ENCODE data around the gene ANKRD31. TPM values are rescaled to one million over a fixed set of nuclear protein-coding genes. Genes with fewer than 3 reads are reported as not detected.

The ANKRD31 gene
- total RNA-seq, 1 donor from 2014 or later = 1.2 TPM

DNA sequence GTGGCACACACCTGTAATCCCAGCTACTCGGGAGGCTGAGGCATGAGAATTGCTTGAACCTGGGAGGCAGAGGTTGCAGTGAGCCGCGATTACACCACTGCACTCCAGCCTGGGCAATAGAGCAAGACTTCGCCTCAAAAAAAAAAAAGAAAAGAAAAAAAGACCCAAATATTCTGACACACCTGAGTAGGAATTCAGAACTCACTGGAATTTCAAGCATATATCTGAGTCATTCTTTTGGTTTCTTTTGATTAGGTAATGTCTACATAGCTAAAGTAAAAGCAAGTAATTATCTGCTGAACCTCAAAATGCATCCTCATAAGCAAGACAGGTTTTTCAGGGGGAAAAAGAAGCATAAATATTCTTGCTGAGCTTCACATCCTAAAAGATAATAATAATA, 35.9 kb downstream of the ANKRD31 start:
- intact Hi-C loops (cut with DNase I) = no loop called here
- no peak for TF ChIP-seq POLR2A (IDR thresholded peaks at IDR 0.05)
- no peak for TF ChIP-seq POLR2AphosphoS5 (IDR thresholded peaks at IDR 0.05; ENCODE audit: insufficient read depth in 1 of 2, low read depth in 1 of 2)
- TF ChIP-seq, protein P1, sequence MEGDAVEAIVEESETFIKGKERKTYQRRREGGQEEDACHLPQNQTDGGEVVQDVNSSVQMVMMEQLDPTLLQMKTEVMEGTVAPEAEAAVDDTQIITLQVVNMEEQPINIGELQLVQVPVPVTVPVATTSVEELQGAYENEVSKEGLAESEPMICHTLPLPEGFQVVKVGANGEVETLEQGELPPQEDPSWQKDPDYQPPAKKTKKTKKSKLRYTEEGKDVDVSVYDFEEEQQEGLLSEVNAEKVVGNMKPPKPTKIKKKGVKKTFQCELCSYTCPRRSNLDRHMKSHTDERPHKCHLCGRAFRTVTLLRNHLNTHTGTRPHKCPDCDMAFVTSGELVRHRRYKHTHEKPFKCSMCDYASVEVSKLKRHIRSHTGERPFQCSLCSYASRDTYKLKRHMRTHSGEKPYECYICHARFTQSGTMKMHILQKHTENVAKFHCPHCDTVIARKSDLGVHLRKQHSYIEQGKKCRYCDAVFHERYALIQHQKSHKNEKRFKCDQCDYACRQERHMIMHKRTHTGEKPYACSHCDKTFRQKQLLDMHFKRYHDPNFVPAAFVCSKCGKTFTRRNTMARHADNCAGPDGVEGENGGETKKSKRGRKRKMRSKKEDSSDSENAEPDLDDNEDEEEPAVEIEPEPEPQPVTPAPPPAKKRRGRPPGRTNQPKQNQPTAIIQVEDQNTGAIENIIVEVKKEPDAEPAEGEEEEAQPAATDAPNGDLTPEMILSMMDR (IDR thresholded peaks at IDR 0.05) = no peak
- Histone ChIP-seq H3K27ac (no peak overlapping the region), H3K27me3 (no peaks in the 10 kb centered on the region), H3K9me3 (no peaks in the 10 kb centered on the region), H3K4me1 (no peaks in the 10 kb centered on the region), H3K4me3 (no peak overlapping the region), H3K36me3 (no peaks in the 10 kb centered on the region)
- DNase-seq (ENCODE audit: extremely low spot score in 2 of 2) = no peak

DNA sequence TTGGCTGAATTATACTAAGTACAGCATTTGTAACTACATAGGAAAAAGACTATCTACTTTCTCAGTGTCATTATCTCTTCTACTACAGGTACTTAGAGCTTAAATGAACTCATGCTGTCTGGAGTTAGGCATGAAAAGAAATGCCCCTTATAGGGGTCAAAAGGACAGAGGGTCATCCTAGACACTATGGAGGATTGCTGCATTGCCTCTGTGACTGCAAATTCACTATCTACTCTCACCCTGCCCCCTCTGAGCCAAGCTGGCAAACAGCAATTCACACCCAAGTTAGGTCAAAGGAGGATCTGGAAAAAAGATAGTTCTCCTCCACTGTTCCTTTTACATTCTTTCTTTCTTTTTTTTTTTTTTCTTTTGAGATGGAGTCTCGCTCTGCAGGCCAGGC, 36.7 kb downstream of the ANKRD31 start:
- no peaks in the 10 kb centered on the region for H3K9me3 ChIP-seq
- H3K27me3 ChIP-seq = no peaks in the 10 kb centered on the region
- DNase-seq (ENCODE audit: extremely low spot score in 2 of 2) = no peak
- intact Hi-C loops (cut with DNase I) = no loop called here
- no peaks in the 10 kb centered on the region for H3K4me1 ChIP-seq
- H3K36me3 ChIP-seq = no peaks in the 10 kb centered on the region
- no peak overlapping the region for H3K27ac ChIP-seq
- TF ChIP-seq, protein P1 (IDR thresholded peaks at IDR 0.05) = no peak
- TF ChIP-seq POLR2AphosphoS5 (IDR thresholded peaks at IDR 0.05; ENCODE audit: insufficient read depth in 1 of 2, low read depth in 1 of 2) (no peak), POLR2A (IDR thresholded peaks at IDR 0.05) (no peak)
- H3K4me3 ChIP-seq = no peak overlapping the region

DNA sequence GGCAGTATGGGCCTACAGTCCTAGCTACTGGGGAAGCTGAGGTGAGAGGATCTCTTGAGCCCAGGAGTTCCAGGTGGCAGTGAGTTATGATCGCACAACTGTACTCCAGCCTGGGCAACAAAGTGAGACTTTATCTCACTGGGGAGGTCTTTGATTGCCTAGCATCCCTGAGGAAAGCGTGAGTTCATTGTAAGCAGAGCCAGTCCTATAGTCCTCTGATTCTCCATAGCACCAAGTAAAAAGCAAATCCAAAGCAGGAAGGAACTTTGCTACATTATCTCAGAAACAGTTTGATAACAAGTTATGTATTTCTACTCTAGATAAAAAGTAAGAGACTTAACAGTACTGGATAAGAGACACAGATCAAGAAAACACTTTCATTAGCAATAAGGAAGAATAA, 37.6 kb downstream of the ANKRD31 start:
- no peak for DNase-seq (ENCODE audit: extremely low spot score in 2 of 2)
- Histone ChIP-seq H3K9me3 (no peaks in the 10 kb centered on the region), H3K27me3 (no peaks in the 10 kb centered on the region), H3K27ac (no peak overlapping the region), H3K36me3 (no peaks in the 10 kb centered on the region), H3K4me3 (no peak overlapping the region), H3K4me1 (no peaks in the 10 kb centered on the region)
- intact Hi-C loops (cut with DNase I) = no loop called here
- TF ChIP-seq POLR2AphosphoS5 (IDR thresholded peaks at IDR 0.05; ENCODE audit: insufficient read depth in 1 of 2, low read depth in 1 of 2) (no peak), POLR2A (IDR thresholded peaks at IDR 0.05) (no peak)
- TF ChIP-seq, protein P1 (IDR thresholded peaks at IDR 0.05) = no peak

DNA sequence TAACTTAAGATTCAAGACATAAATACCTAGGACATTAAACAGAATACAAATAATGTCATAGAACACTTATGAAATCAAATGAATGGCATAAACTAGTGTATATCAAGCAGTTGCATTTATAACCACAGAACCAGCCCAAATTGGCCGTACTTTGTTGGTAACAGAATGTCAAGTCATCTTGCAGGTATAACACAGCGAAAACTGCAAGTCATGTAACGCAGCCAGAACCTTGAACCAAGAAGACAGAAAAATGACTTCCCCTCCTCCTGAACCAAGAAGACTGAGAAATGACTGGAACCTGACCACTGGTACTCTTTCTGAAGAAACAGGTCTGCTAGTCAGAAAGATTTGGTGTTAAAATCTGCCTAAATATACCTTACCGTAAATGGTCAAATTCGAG, 38.9 kb downstream of the ANKRD31 start:
- Histone ChIP-seq H3K4me3 (no peak overlapping the region), H3K9me3 (no peaks in the 10 kb centered on the region), H3K4me1 (no peaks in the 10 kb centered on the region), H3K36me3 (no peaks in the 10 kb centered on the region), H3K27me3 (no peaks in the 10 kb centered on the region), H3K27ac (no peak overlapping the region)
- TF ChIP-seq, protein P1 (IDR thresholded peaks at IDR 0.05) = no peak
- TF ChIP-seq POLR2A (IDR thresholded peaks at IDR 0.05) (no peak), POLR2AphosphoS5 (IDR thresholded peaks at IDR 0.05; ENCODE audit: insufficient read depth in 1 of 2, low read depth in 1 of 2) (no peak)
- intact Hi-C loops (cut with DNase I) = no loop called here
- DNase-seq (ENCODE audit: extremely low spot score in 2 of 2) = no peak

DNA sequence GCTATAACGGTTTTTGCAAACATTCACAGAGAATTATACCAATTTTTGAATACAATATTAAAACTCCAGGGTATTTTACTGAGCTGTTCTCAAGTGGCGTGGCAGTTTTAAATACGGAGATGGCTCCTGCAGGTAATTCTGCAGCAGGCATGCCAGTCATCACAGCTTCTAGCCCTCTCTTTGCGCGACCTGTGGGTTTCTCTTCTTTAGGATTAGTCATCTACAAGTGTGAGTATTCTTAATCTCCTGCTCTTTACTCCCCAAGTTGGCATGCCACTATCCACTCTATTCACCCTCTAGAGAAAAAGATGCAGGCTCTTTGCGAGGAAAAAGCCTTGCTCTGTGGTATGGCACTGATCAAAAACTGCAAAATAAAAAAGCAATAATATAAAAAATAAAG, 43.9 kb downstream of the ANKRD31 start:
- H3K27me3 ChIP-seq = no peaks in the 10 kb centered on the region
- DNase-seq (ENCODE audit: extremely low spot score in 2 of 2) = no peak
- H3K9me3 ChIP-seq = no peaks in the 10 kb centered on the region
- no peak overlapping the region for H3K4me3 ChIP-seq
- no peaks in the 10 kb centered on the region for H3K36me3 ChIP-seq
- no peaks in the 10 kb centered on the region for H3K4me1 ChIP-seq
- intact Hi-C loops (cut with DNase I) = no loop called here
- TF ChIP-seq POLR2A (IDR thresholded peaks at IDR 0.05) (no peak), POLR2AphosphoS5 (IDR thresholded peaks at IDR 0.05; ENCODE audit: insufficient read depth in 1 of 2, low read depth in 1 of 2) (no peak)
- TF ChIP-seq, protein P1 (IDR thresholded peaks at IDR 0.05) = no peak
- H3K27ac ChIP-seq = no peak overlapping the region

All from vagina (tissue), 2 donors.